ENCODE results near the gene PRTN3. TPM values are rescaled to one million over a fixed set of nuclear protein-coding genes. Genes with fewer than 3 reads are reported as not detected.

Gene PRTN3
- total and polyA plus RNA-seq, 7 experiments from 2014 or later = 2.7 TPM; not detected in 6

DNA sequence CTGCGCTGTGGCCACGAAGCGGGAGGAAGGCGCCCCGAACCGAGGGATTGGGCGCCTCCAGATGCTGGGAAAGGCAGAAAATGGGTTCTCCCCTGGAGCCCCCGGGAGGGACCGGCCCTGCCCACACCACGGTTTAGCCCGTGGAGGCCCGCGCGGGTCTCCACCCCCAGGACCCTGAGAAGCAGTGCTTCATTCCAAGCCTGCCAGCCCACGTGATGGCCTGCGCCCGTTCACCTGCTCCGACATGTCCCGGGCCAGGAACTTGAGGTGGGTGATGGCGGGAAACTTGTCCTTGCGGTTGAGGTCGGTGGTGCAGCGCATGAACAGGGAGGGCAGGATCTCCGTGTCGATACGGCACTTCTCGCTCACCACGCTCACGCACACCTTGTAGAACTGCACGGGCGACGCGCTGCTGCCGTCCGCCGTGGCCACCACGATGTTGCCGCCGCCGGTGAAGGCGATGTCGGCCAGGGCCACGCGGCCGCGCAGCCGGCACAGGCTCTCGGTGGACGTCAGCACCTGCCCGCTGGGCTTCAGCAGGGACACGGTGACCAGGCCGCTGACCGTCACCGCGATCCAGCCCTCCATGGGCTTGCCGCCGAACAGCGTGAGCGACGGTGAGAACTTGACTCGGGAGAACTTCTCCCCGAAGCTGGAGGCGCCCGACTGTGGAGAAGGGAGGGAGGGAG is 44.9 kb downstream of the PRTN3 start:
- no peaks in the 10 kb centered on the region for H3K9me3 ChIP-seq (ENCODE audit: control insufficient read depth in 2 of 3, low read length in 3 of 3)
- H3K4me3 Mint-ChIP-seq = no peak overlapping the region

DNA sequence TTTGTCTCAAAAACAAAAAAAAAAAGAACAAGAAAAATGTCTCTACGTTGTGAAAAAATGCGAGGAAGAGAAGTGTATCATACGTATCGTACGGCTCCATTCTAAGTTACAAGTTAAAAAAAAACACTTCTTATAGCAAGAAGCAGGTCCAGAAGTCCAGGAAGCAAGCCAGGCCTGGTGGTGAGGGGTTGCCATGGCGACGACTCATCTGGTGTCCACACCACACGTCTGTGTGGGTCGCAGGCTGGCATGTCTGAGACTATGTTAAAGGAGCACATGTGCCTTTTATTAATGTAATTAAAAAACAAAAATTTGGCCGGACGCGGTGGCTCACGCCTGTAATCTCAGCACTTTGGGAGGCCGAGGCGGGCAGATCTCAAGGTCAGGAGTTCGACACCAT is 46.3 kb downstream of the PRTN3 start:
- no peaks in the 10 kb centered on the region for H3K9me3 Mint-ChIP-seq

More for the DNA sequence above, 44.9 kb downstream of the PRTN3 start:
- Histone ChIP-seq H3K27ac (ENCODE audit: low read depth, low read length) (no peak overlapping the region), H3K4me1 (ENCODE audit: control insufficient read depth in 2 of 2, insufficient read depth in 2 of 2, low read length in 2 of 2) (no peaks in the 10 kb centered on the region), H3K27me3 (ENCODE audit: control insufficient read depth in 2 of 2, insufficient read depth in 2 of 2, low read length in 2 of 2) (no peaks in the 10 kb centered on the region), H3K36me3 (ENCODE audit: control insufficient read depth in 2 of 3, insufficient read depth in 3 of 3, low read length in 3 of 3) (peaks cover 0 to 94% (median 5%) of the 10 kb centered on the region in 3 experiments), H3K4me3 (ENCODE audit: low read length) (no peak overlapping the region)
- intact Hi-C loops (cut with micrococcal nuclease) = no loop called here
- H3K27ac Mint-ChIP-seq = no peak overlapping the region
- ChIA-PET CTCF (no interaction called here), POLR2A (interaction anchor here (1.5 kb wide), 1 partner anchor 22 kb away, joined by 6 read pairs; no protein-coding TSS in a partner anchor)
- H3K27me3 Mint-ChIP-seq = no peaks in the 10 kb centered on the region
- no peak for DNase-seq
- H3K36me3 Mint-ChIP-seq = peaks cover 0 to 12% (median 4%) of the 10 kb centered on the region in 5 donors
- peaks cover 0 to 1% (median 0%) of the 10 kb centered on the region in 11 donors for H3K9me3 Mint-ChIP-seq
- ATAC-seq = no peak
- H3K4me1 Mint-ChIP-seq = peaks cover 0 to 16% (median 9%) of the 10 kb centered on the region in 7 donors

DNA sequence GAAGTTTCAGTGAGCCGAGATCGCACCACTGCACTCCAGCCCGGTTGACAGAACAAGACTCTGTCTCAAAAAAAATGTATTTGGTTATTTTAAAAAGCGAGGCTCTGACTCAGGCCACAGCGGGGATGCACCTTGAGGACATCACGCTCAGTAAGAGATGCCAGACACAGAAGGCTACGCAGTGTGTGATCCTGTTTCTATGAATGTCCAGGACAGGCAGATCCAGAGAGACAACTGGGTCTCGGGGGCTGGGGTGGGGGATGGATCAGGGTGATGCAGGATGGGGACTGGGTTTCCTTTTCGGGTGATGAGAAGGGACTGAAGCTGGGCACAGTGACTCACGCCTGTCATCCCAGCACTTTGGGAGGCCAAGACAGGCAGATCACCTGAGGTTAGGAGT is 46.8 kb downstream of the PRTN3 start:
- DNase-seq (no peak), ATAC-seq (no peak)
- CTCF ChIA-PET = interaction anchor here (0.6 kb wide), 1 partner anchor 59 kb away, joined by 4 read pairs; no protein-coding TSS in a partner anchor
- peaks cover 3 to 25% (median 15%) of the 10 kb centered on the region in 7 donors for H3K4me1 Mint-ChIP-seq
- peaks cover 0 to 75% (median 5%) of the 10 kb centered on the region in 3 experiments for H3K36me3 ChIP-seq (ENCODE audit: control insufficient read depth in 2 of 3, insufficient read depth in 3 of 3, low read length in 3 of 3)
- peaks cover 3 to 5% of the 10 kb centered on the region in 2 donors for H3K4me1 ChIP-seq (ENCODE audit: control insufficient read depth in 2 of 2, insufficient read depth in 2 of 2, low read length in 2 of 2)
- H3K27me3 Mint-ChIP-seq = no peaks in the 10 kb centered on the region
- H3K36me3 Mint-ChIP-seq = peaks cover 0 to 5% (median 0%) of the 10 kb centered on the region in 5 donors
- intact Hi-C loops (cut with micrococcal nuclease) = no loop called here
- H3K27ac Mint-ChIP-seq = peak overlapping the region in 3 of 9 donors; percentile 49 to 75 (median 53)
- no peaks in the 10 kb centered on the region for H3K9me3 ChIP-seq (ENCODE audit: control insufficient read depth in 2 of 3, low read length in 3 of 3)
- H3K27ac ChIP-seq (ENCODE audit: low read depth, low read length) = no peak overlapping the region
- POLR2A ChIA-PET = interaction anchor here (1.5 kb wide), 1 partner anchor 24 kb away, joined by 6 read pairs; no protein-coding TSS in a partner anchor
- no peaks in the 10 kb centered on the region for H3K27me3 ChIP-seq (ENCODE audit: control insufficient read depth in 2 of 2, insufficient read depth in 2 of 2, low read length in 2 of 2)
- no peak overlapping the region for H3K4me3 ChIP-seq (ENCODE audit: low read length)
- no peaks in the 10 kb centered on the region for H3K9me3 Mint-ChIP-seq
- no peak overlapping the region for H3K4me3 Mint-ChIP-seq

More for the DNA sequence above, 46.3 kb downstream of the PRTN3 start:
- Mint-ChIP-seq H3K4me3 (no peak overlapping the region), H3K27me3 (no peaks in the 10 kb centered on the region), H3K27ac (peak overlapping the region in 1 of 9 donors; percentile 75), H3K36me3 (peaks cover 0 to 5% (median 0%) of the 10 kb centered on the region in 5 donors), H3K4me1 (peaks cover 3 to 23% (median 15%) of the 10 kb centered on the region in 7 donors)
- intact Hi-C loops (cut with micrococcal nuclease) = no loop called here
- Histone ChIP-seq H3K27ac (ENCODE audit: low read depth, low read length) (no peak overlapping the region), H3K4me1 (ENCODE audit: control insufficient read depth in 2 of 2, insufficient read depth in 2 of 2, low read length in 2 of 2) (peaks cover under 1 to 2% of the 10 kb centered on the region in 2 donors), H3K27me3 (ENCODE audit: control insufficient read depth in 2 of 2, insufficient read depth in 2 of 2, low read length in 2 of 2) (no peaks in the 10 kb centered on the region), H3K4me3 (ENCODE audit: low read length) (no peak overlapping the region), H3K9me3 (ENCODE audit: control insufficient read depth in 2 of 3, low read length in 3 of 3) (no peaks in the 10 kb centered on the region), H3K36me3 (ENCODE audit: control insufficient read depth in 2 of 3, insufficient read depth in 3 of 3, low read length in 3 of 3) (peaks cover 0 to 81% (median 5%) of the 10 kb centered on the region in 3 experiments)
- ChIA-PET POLR2A (interaction anchor here (0.7 to 1.5 kb wide), 2 partner anchors 23 to 1590 kb away, joined by 4 to 6 read pairs; no protein-coding TSS in a partner anchor), CTCF (no interaction called here)
- ATAC-seq = no peak
- no peak for DNase-seq

DNA sequence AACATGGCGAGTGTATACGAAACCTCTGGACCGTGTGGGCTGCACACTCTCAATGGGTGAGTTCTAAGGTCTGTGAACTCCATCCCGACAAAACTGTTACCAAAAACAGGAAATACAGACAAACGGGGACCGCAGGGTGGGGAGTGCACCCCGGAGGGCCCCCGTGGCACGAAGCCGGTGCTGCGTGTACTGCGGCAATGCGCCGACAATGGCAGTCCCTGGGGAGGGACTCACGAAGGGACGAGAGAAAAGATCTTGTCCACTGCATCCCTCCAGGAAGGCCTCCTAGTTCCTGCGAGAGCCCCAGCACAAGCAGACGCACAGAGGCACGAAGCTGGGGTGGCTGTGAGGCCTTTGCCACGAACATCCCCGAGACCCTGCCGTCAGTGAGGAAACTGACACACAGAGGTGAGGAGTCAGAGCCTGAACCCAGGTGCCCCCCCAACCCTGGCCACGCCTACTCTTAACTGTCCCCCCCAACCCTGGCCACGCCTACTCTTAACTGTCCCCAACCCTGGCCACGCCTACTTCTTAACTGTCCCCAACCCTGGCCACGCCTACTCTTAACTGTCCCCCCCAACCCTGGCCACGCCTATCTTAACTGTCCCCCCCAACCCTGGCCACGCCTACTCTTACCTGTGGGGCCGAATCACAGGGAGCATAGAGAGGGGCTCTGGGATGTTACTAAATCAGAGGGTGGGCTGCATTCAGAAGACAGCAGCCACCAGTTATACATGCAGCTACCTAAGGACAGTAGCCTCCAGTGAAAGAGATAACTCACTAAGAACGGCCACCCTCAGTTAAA is 48.0 kb downstream of the PRTN3 start:
- POLR2A ChIA-PET = no interaction called here
- Histone ChIP-seq H3K4me3 (ENCODE audit: low read length) (no peak overlapping the region), H3K27me3 (ENCODE audit: control insufficient read depth in 2 of 2, insufficient read depth in 2 of 2, low read length in 2 of 2) (no peaks in the 10 kb centered on the region), H3K27ac (ENCODE audit: low read depth, low read length) (peak overlapping the region; percentile 12), H3K9me3 (ENCODE audit: control insufficient read depth in 2 of 3, low read length in 3 of 3) (no peaks in the 10 kb centered on the region), H3K36me3 (ENCODE audit: control insufficient read depth in 2 of 3, insufficient read depth in 3 of 3, low read length in 3 of 3) (peaks cover 0 to 63% (median 5%) of the 10 kb centered on the region in 3 experiments), H3K4me1 (ENCODE audit: control insufficient read depth in 2 of 2, insufficient read depth in 2 of 2, low read length in 2 of 2) (peaks cover 3 to 5% of the 10 kb centered on the region in 2 donors)
- intact Hi-C loops (cut with micrococcal nuclease) = no loop called here
- Mint-ChIP-seq H3K36me3 (peaks cover 0 to 5% (median 0%) of the 10 kb centered on the region in 5 donors), H3K4me3 (peak overlapping the region in 6 of 10 donors; percentile 19 to 70 (median 44)), H3K4me1 (peaks cover 4 to 34% (median 22%) of the 10 kb centered on the region in 7 donors), H3K9me3 (peaks cover 0 to 8% (median 0%) of the 10 kb centered on the region in 11 donors), H3K27ac (peak overlapping the region in 5 of 9 donors; percentile 43 to 85 (median 70)), H3K27me3 (peaks cover 0 to 4% (median 0%) of the 10 kb centered on the region in 5 donors)
- CTCF ChIA-PET = interaction anchor here (0.5 kb wide), 1 partner anchor 702 kb away, joined by 3 read pairs; no protein-coding TSS in a partner anchor
- peak; percentile 39 for ATAC-seq
- peak in 1 of 9 donors; percentile 40 for DNase-seq

- ATAC-seq = no peak
- peaks cover 3 to 5% of the 10 kb centered on the region in 2 donors for H3K4me1 ChIP-seq (ENCODE audit: control insufficient read depth in 2 of 2, insufficient read depth in 2 of 2, low read length in 2 of 2)
- Mint-ChIP-seq H3K27ac (peak overlapping the region in 3 of 9 donors; percentile 75 to 86 (median 82)), H3K4me3 (peak overlapping the region in 3 of 10 donors; percentile 25 to 96 (median 74)), H3K9me3 (peaks cover 0 to 8% (median 0%) of the 10 kb centered on the region in 11 donors), H3K4me1 (peaks cover 4 to 37% (median 25%) of the 10 kb centered on the region in 7 donors), H3K27me3 (peaks cover 0 to 4% (median 0%) of the 10 kb centered on the region in 5 donors), H3K36me3 (peaks cover 0 to 5% (median 0%) of the 10 kb centered on the region in 5 donors)
- H3K36me3 ChIP-seq (ENCODE audit: control insufficient read depth in 2 of 3, insufficient read depth in 3 of 3, low read length in 3 of 3) = peaks cover 0 to 53% (median 5%) of the 10 kb centered on the region in 3 experiments
- H3K9me3 ChIP-seq (ENCODE audit: control insufficient read depth in 2 of 3, low read length in 3 of 3) = no peaks in the 10 kb centered on the region
- H3K4me3 ChIP-seq (ENCODE audit: low read length) = no peak overlapping the region
- no peak for DNase-seq
- CTCF ChIA-PET = interaction anchor here (1.5 kb wide), 1 partner anchor 26 kb away, joined by 3 read pairs; no protein-coding TSS in a partner anchor
- no peaks in the 10 kb centered on the region for H3K27me3 ChIP-seq (ENCODE audit: control insufficient read depth in 2 of 2, insufficient read depth in 2 of 2, low read length in 2 of 2)
- intact Hi-C loops (cut with micrococcal nuclease) = no loop called here
- POLR2A ChIA-PET = interaction anchor here (0.9 kb wide), 1 partner anchor 18 kb away, joined by 3 read pairs; no protein-coding TSS in a partner anchor
- no peak overlapping the region for H3K27ac ChIP-seq (ENCODE audit: low read depth, low read length)
Measured at GRCh38 chr19:889662-890295, 49.0 kb downstream of the PRTN3 start.

Measured in naive thymus-derived CD4-positive, alpha-beta T cell (primary cell).